ENCODE data around the gene GDA.

The GDA gene

GRCh38 chr9:72149231-72149975 is at the start of gene GDA:
TSS of gene GDA (plus strand) at chr9:72149440. CDS start at chr9:72149560, 120 bp downstream.
- peak; percentile 78 for DNase-seq

- DNase-seq = no peak
These were observed 46.7 kb upstream of the GDA start for GRCh38 chr9:72102520-72102919.

GRCh38 chr9:72113056-72113455 is 36.2 kb upstream of the GDA start:
- DNase-seq = no peak

- DNase-seq = peak; percentile 54
These were observed 29.4 kb upstream of the GDA start for GRCh38 chr9:72119853-72120252.

- no peak for DNase-seq
These were observed 24.3 kb upstream of the GDA start for GRCh38 chr9:72124947-72125346.

GRCh38 chr9:72127753-72128152 is 21.5 kb upstream of the GDA start:
- no peak for DNase-seq

GRCh38 chr9:72128526-72128925 is 20.7 kb upstream of the GDA start:
- no peak for DNase-seq

GRCh38 chr9:72129271-72130156 is 19.7 kb upstream of the GDA start:
- DNase-seq = peak; percentile 53

GRCh38 chr9:72130321-72130720 is 18.9 kb upstream of the GDA start:
- no peak for DNase-seq

GRCh38 chr9:72131206-72131605 is 18.0 kb upstream of the GDA start:
- DNase-seq = no peak

GRCh38 chr9:72132052-72132451 is 17.2 kb upstream of the GDA start:
- DNase-seq = no peak

- DNase-seq = no peak
These were observed 15.7 kb upstream of the GDA start for GRCh38 chr9:72133365-72134035.

GRCh38 chr9:72134801-72135200 is 14.4 kb upstream of the GDA start:
- no peak for DNase-seq

- DNase-seq = no peak
These were observed 11.4 kb upstream of the GDA start for GRCh38 chr9:72137697-72138365.

- DNase-seq = no peak
These were observed 10.0 kb upstream of the GDA start for GRCh38 chr9:72139226-72139625.

GRCh38 chr9:72140586-72140985 is 8.7 kb upstream of the GDA start:
- no peak for DNase-seq

GRCh38 chr9:72141484-72141883 is 7.8 kb upstream of the GDA start:
- no peak for DNase-seq

GRCh38 chr9:72144756-72145492 is 4.3 kb upstream of the GDA start:
- DNase-seq = no peak

GRCh38 chr9:72145733-72146505 is 3.3 kb upstream of the GDA start:
- DNase-seq = no peak

GRCh38 chr9:72147676-72148075 is 1.6 kb upstream of the GDA start:
- DNase-seq = no peak

- DNase-seq = peak; percentile 11
These were observed 887 bp downstream of the GDA start for GRCh38 chr9:72150127-72150526.

Measured in DMS53 (cell line).